ENCODE data around the gene PTAFR.
"Not testable (repeated sequence)": the region's sequence is repeated elsewhere in the genome, so short reads cannot be mapped to it uniquely, and the experiment has no call there.

Gene PTAFR

DNA sequence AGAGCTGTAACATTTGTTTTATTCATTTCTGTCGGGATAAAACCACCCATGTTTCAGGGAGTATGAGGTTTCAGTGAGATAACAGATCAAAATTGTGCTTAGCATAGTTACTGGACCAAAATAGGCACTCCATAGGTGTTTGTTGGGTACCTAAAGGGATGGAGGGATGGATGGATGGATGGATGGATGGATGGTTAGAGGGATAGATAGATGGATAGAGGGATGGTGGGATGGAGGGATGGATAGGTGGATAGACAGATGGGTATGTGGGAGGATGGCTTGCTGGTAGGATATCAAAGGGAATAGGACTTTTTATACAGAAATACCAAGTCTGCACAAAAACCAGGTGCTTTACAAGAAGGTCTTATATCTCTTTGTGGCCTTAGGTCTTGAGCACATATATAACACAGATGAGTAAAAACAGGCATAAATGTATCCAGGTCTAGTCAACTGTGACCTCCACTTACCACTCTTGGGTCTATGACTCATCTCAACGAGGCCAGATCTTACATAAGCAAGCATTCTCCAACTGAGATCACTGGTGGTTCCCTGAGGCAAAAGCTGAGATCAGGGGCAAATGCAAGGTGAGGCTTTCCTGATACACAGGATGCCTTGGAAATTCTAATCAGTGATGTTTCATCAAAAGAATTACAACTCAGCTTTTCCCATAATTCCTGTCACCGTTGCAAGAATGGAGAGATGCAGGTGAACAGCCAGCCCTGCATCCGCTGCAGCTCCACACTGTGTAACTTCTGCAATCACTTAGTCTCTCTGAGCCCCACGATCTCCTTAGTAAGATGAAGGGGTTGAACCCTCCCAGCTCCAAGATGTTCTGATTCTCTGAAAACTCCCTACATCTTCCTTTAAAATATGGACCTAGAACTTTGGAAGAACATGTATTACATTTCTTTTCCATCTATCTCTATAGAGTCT, 32.0 kb downstream of the PTAFR start:
- DNase-seq (ENCODE audit: low read depth), result no peak

DNA sequence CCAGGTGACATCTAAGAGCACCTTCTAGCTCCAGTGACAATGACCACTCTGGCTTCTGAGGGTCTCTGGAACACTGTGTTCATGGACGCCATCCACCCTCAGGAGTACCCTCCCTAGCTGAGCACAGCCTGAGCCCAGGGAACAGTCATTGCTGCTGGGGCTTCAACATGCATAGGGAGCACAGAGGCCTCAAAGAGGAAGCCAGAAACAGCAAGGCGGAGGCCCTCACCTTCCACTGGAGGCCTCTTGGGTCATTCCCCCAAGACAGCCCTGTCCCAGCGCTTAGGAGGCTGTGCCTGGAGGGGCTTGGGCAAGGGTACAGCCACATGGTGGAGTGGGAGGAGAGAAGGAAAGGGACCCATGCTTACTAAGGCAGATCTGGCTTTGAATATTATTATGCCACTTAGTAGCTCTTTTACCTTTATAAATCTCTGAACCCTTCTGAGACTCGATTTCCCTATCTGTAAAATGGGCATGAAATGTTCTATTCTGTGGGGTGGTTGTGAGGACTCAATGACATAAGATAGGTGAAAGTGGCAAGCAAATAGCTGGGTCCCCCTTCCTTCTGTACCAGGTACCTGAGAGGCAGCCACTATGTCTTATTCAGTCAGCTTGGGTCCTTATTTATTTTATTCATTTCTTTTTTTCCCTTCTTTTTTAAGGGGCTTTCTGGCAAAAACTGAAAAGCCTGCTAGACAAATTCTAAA, 32.8 kb downstream of the PTAFR start:
- no peak for DNase-seq (ENCODE audit: low read depth)

DNA sequence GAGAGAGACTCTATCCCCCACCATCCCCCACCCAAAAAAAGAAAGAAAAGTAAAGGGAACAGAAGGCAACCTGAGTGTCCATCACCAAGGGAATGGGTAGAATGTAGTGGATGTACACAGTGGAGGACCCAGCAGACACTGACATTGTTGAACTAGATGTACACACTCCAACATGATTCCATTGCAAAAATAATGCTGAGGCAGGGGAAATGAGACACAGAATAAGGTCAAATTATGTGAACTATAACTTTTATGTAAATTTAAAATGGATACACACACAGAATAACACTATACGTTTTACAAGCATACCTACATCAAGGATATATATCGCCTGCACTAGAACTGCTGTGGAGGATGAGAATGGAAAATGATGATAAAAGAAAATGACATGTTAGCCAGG, 34.8 kb downstream of the PTAFR start:
- DNase-seq (ENCODE audit: low read depth), result no peak

DNA sequence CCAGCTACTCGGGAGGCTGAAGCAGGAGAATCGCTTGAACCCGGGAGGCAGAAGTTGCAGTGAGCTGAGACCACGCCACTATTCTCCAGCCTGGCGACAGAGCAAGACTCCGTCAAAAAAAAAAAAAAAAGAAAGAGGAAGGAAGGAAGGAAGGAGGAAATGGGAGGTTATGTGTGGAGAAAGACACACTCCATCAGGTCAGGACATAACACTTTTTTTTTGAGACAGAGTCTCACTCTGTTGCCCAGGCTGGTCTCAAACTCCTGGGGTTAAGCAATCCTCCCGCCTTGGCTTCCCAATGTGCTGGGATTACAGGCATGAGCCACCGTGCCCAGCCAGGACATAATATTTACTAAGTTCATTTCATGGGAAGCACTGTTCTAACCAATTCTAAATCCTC, 36.6 kb downstream of the PTAFR start:
- not testable (repeated sequence) for DNase-seq (ENCODE audit: low read depth)

DNA sequence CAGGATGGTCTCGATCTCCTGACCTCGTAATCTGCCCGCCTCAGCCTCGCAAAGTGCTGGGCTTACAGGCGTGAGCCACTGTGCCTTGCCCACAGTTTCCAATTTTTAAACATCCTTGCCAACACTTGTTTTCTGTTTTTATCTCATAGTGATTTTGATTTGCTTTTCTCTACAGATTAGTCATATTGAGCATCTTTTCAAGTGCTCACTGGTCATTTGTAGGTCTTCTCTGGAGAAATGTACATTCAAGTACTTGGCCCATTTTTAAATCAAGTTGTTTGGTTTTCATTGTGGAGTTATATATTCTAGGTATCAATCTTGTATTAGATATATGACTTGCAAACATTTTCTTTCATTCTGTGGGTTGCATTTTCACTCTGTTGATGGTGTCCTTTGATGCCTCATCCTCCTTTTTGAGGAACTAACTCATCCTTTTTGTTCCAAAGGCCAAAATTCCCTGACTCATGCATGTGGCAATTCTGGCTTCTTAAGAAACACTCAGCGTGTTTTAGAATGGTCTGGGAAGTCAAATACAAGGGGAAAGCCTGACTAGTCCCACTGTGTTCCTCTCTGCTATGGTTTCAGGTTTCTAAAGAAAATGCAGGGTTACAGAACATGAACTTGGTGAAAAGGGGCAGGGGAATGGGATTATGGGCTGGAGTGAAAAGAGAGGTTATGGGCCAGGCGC, 37.3 kb downstream of the PTAFR start:
- DNase-seq (ENCODE audit: low read depth), result no peak

DNA sequence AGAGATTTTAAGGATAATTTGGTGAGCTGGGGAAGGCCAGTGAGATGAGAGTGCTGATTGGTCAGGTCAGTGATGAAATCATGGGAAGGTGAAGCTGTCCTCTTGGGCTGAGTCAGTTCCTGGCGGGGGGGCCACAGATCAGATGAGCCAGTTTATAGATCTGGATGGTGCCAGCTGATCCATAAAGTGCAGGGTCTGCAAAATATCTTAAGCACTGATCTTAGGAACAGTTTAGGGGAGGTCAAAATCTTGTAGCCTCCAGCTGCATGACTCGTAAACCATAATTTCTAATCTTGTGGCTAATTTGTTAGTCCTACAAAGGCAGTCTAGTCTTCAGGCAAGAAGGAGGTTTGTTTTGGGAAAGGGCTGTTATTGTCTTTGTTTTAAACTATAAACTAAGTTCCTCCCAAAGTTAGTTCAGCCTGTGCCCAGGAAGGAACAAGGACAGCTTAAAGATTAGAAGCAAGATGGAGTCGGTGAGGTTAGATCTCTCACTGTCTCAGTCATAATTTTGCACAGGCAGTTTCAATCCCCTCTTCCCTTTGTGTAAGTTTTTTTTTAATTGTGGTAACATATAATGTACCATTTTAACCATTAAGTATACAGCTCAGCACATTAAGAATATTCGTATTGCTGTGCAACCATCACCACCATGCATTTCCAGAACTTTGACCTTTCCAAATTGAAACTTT, 39.4 kb downstream of the PTAFR start:
- DNase-seq (ENCODE audit: low read depth), result no peak

DNA sequence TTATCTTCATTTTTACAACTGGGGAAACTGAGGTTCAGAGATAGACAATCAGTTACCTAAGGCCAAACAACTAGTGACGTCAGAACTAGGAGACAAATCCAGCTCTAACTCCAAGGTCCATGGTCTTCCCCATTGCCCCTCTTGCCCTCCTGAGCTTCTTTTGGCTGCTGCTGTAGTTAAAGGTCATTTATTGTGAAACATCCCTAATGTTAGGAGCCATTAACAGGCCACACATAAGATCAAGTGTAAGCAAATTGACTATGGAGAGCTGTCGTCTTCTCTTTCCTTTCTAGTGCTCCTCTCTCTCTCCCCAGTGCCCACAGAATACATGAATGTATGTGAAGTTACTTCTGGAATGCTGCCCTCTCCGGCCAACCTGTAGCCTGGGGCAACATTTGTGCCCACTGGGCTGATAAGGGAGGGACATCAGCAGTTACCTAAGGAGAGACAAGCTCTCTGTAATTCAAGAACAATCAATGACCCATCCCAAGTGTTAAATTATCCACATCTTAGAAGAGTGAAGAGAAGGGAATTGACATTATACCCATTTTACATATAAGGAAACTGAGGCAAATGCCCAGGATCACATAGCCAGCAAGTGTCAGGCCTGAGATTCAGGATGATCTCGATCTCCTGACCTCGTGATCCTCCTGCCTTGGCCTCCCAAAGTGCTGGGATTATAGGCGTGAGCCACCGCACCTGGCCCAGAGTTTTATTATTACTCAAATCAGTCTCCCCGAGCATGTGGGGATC, 40.1 kb downstream of the PTAFR start:
- no peak for DNase-seq (ENCODE audit: low read depth)

DNA sequence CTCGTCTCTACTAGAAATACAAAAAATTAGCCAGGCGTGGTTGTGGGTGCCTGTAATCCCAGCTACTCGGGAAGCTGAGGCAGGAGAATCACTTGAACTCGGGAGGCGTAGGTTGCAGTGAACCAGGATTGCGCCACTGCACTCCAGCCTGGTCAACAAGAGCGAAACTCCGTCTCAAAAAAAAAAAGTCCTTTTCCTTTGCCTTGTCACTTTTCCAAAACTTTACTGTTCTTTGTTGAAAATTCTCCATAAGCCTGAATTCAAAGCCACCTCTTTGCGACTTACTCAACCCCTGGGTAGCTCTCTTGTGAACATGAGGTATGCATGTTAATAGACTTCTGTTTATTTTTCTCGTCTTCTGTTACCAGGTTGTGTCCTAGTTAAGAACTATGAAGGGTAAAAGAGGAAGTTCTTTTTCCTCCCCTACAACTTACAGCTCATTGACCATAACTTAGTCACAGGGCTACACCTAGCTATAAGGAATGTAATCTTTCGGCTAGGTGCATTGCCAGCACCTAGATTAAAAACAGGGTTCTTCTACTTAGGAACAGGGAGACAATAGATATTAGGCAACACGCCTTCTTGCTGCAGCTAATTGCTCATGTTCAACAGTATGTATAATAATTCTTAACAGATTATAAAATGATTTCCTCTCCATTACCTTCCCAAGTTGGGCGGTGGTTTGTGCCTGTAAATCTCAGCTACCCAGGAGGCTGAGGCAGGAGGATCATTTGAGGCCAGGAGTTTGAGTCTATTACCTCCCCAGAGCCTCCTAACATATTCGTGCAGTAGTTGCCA, 40.9 kb downstream of the PTAFR start:
- DNase-seq (ENCODE audit: low read depth), result no peak

DNA sequence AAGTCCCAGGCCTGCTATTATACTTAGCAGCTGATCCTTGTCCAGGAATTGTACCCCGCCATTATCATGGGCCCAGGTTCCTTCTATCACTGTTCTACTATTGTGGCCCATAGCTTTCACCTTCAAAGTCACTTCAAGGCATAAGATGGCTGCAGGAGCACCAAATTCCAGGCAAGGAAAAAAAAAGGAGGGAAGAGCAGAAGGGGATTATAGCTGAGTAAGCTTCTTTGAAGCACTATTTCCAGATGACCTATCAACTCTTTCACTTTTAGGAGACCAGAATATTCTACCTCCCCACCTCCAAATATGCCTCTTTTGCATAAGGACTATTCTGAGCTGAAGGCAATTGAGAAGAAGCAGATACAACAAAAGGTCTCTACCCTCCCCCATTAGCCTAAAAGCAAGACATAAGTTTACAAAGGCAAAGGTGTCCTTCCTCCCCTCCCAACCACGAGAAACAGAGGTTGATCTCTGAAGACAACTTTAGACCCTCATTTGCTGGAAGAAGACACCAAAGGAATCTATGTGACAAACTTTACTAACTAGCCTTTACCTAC, 41.8 kb downstream of the PTAFR start:
- DNase-seq (ENCODE audit: low read depth), result no peak

DNA sequence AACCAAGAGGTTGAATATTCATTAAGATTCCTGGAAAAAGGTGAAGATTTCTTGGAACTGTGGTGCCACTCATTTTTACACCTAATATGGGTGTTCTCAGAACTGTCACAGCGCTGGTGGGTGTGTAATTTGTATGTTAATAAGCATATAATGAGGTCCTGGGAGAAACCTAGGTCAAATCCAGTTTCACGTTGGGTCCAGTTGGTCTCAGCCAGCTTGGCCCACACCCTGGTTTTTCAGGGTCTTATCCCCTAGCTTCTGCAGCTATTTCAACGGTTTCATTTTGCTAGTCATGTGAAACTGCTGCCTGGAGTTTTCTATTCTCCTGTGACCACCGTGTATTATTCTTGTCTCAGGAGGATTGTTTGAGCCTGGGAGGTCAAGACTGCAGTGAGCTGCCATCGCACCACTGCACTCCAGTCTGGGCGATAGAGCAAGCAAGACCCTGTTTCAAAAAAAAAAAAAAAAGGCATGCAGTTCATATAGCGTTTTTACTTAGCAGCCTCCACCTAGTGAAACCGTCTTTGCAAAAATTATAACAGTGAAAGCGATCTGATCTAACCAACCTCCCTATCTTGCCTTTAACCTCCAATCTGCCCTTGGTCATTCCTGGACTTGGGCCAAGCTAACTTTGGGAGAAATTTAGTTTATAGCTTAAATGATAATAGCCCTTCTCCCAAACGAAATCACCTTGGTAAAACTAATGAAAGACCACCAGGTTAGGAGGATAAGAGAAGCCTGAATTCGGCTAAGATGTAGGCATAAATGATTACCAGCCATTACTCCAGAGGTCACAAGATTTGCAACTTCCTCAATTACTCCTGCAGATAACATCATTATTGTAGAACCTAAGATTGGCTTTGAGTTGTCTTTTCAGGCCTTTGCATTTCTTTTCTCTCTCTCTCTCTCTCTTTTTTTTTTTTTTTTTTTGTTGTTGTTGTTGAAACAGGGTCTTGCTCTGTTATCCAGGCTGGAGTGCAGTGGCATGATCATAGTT, 44.0 kb downstream of the PTAFR start:
- DNase-seq (ENCODE audit: low read depth), result no peak

DNA sequence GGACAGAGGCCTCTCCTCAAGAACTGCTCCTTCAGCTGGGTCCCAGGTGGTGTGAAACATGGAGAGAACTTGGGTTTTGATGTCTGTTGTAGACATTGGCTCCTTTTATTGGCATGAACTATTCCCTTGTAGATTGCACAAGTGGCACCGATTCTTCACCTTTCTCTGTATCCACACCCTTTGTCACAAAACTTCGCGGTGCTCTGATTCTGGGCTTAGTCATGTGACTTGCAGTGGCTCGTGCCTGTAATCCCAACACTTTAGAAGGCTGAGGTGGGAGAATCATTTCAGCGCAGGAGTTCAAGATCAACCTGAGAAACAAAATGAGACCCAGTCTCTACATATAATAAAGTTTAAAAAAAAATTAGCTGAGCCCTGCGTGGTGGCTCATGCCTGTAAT, 45.6 kb downstream of the PTAFR start:
- no peak for DNase-seq (ENCODE audit: low read depth)

DNA sequence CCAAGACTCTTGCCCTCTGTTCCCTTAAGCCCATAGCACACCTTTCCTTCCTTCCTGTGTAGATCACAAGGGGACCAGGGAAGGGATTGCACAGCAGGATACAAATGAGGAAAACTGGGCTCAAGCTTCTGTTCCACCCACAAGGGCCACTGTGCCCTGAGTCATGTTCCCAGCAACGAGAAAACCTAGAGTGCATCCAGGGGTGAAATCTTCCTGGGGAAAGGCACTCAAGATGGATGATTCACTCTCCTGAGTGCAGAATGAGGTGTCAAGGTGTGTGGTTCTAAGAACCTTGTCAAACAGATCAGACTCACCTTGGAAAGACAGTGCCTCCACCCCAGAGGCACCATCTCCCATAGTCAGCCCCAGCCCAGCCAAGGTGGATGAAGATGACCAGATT, 47.3 kb downstream of the PTAFR start:
- no peak for DNase-seq (ENCODE audit: low read depth)

DNA sequence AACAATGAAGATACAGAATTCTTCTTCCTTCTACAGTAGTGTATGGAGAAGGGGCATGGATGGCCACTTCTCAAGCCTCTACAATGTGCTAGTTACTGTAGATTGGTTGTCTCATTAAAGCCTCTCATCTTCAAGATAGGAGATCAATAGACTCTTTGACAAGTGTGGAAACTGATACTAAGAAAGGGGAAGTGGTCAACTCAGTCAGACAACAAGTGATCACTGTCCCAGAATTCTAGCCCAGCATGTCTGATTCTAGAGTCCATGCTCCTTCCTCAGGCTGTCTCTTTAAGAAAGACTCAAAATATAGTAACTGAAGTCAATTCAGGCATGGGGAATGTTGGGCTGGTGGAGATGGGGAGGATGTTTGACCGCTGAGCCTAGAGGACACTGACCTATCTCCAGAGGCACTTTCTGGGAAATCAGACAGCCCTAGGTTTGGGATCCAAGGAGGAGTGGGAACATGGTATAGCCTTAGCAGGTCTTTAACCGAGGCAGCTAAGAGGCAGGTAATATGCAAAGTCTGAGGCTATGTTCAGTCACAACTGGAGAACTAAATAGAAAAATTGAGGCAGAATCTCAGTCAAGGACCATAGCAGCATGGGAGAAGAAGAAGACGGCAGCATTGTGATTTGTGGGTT, 48.8 kb downstream of the PTAFR start:
- no peak for DNase-seq (ENCODE audit: low read depth)

DNA sequence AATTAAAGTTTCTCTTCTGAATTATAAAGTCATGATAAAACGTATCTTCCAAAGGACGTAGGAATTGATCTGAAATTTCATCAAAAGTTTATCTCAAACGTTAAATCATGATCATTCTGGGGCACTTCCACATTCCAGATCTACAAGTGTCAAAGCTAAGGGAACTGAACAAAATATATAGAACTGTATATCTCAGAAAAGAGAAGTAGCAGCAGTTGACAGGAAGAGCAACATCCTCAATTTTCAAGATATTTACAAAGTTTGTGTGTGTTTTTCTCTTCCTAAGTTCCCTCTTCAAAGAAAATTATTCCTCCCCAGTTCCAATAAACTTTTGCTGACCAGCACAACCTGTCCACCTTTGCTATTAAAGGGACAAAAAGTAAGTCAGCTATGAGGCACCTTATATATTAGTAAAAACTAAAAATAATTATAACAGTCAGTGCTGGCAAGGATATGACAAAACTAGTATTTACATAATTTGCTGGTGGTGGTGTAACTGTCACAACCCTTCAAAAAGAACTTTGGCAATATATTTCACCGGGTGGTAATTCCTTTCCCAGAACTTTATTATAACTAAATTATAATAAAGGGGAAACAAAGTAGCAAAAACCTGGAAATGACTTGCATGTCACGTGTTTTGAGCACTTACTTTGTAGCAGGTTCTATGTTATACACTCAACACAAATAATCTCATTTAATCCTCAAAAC, 49.6 kb downstream of the PTAFR start:
- no peak for DNase-seq (ENCODE audit: low read depth)

DNA sequence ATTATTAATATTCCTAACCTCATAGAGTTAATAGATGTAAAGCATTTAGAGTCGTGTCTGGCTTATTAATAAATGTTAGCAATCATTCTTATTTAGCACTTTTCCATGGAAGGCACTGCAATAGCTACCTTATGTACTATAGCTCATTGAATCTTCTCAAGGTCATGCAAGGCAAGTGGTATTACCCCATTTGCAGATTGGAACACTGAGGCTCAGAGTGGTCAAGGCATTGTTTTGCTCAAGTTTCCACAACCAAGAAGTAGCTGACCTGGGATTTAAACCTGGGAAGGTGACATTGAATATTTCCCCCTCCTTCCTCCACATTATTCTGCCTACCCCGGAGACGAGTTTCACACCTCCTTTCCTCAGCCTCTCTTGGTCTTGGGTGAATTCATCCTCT, 50.3 kb downstream of the PTAFR start:
- DNase-seq (ENCODE audit: low read depth), result no peak

DNA sequence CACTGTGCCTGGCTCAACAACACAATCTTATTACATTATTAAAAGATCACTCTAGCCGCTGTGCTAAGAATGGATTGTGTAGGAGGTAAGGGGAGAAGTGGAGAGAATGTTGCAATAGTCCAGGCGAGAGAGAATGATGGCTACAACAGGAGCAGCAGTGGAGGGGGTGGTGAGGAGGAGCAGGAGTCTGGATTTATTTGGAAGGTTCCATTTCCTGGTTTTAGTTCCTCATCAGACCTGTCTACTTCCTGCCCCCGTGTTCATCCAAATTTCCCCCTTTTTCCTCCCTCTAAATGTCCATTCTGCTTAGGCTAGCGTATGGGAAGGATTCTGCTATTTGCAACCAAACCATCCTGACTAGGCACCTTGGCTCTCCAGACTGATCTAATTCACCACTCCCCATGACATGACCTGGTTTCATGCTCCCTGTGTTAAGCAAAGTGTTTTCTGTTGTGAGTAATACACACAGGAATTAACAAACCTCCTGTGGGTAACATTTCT, 53.0 kb downstream of the PTAFR start:
- DNase-seq (ENCODE audit: low read depth), result no peak

DNA sequence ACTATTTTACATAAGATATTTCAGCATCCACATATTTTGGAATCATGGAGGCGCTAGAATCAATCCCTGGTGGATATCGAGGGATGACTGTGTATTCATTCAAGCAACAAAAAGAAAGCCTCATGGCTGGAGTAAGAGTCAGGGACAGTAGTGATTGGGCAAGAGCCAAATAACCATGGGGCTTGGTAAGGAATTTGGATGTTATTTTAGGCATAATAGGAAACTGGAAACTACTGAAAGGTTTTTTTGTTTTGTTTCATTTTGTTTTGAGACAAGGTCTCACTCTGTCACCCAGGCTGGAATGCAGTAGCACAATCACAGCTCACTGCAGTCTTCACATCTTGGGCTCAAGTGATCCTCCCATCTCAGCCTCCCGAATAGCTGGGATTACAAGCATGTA, 54.3 kb downstream of the PTAFR start:
- DNase-seq (ENCODE audit: low read depth), result no peak

DNA sequence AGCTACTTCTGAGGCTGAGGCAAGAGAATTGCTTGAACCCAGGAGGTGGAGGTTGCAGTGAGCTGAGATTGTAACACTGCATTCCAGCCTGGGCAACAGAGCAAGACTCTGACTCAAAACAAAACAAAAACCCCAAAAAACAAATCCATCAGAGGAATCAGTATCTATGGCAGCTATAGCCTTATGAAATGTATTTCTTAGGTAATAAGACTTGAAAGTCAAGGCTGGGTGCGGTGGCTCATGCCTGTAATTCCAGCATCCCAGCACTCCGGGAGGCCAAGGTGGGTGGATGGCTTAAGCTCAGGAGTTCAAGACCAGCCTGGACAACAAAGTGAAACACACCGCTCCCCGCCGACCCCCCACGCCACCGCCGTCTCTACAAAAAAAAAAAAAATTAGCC, 56.9 kb downstream of the PTAFR start:
- DNase-seq (ENCODE audit: low read depth), result no peak
